Measurements from ENCODE around the gene PDXK.

PDXK gene

DNA sequence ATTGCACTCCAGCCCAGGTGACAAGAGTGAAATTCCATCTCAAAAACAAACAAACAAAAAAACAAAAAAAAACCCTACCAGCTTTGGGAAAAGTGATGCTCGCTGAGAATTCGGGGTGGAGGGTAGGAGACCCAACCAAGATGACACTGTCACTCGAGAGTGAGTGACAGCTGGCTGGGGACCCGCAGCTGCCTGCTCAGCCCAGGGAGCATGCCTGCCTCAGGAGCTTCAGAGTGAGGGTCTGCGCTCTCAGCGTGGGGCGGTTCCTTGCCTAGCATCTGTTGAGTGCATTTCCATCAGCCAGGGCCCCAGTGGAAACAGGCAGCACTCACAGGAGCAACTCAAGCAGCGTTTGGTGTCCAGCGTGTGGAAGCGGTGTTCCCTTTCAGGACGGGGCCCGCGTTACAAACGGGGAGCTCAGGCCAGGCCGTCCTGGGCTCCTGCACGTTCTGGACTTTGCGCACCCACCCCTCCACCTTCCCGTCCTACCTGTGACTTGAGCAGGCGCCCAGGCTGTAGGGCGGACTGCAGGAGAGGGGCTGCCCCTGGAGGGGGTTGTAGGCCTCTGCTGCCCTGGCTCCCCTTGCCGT, 51.2 kb downstream of the PDXK start:
- TF ChIP-seq CTCF (IDR thresholded peaks at IDR 0.05; ENCODE audit: control extremely low read depth, extremely low read depth, low read depth, missing control alignments), result no peak
- no peak for DNase-seq (ENCODE audit: extremely low spot score)
- ChIA-PET POLR2A (no interaction called here), CTCF (interaction anchor here (1.0 to 2.3 kb wide), 5 partner anchors 11 to 206 kb away, joined by 3 to 6 read pairs (median 4); partner anchors contain the start of gene RRP1)

DNA sequence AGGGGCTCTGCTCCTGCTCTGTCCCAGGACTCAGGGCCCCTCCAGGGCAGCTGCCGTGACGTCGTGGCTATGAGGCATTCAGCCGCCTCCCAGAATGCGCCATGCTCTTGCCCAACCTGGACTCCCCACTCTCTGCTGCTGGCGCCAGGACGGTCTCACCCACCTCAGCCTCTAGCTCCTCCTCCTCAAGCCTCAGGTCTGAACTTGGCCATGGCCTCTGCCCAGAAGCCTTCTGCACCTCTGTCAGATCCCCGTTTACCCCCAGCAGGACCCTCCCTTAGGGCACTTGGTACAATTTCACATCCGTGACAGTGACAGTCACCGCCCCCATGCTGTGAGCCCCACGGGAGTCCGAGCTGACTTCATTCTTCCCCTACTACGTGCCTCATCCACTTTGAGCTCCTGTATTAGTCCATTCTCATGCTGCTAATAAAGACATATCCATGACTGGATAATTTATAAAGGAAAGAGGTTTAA, 52.3 kb downstream of the PDXK start:
- ChIA-PET POLR2A (no interaction called here), CTCF (interaction anchor here (1.0 to 3.7 kb wide), 5 partner anchors 9 to 19 kb away, joined by 3 to 16 read pairs (median 3); partner anchors contain the start of gene RRP1)
- DNase-seq (ENCODE audit: extremely low spot score), result no peak
- no peak for TF ChIP-seq CTCF (IDR thresholded peaks at IDR 0.05; ENCODE audit: control extremely low read depth, extremely low read depth, low read depth, missing control alignments)

GRCh38 chr21:43771698-43772424, 52.9 kb downstream of the PDXK start:
- ChIA-PET POLR2A (no interaction called here), CTCF (interaction anchor here (1.0 to 3.7 kb wide), 4 partner anchors 9 to 160 kb away, joined by 3 to 16 read pairs (median 3); partner anchors contain the start of gene RRP1)
- no peak for TF ChIP-seq CTCF (IDR thresholded peaks at IDR 0.05; ENCODE audit: control extremely low read depth, extremely low read depth, low read depth, missing control alignments)
- DNase-seq (ENCODE audit: extremely low spot score), result no peak

DNA sequence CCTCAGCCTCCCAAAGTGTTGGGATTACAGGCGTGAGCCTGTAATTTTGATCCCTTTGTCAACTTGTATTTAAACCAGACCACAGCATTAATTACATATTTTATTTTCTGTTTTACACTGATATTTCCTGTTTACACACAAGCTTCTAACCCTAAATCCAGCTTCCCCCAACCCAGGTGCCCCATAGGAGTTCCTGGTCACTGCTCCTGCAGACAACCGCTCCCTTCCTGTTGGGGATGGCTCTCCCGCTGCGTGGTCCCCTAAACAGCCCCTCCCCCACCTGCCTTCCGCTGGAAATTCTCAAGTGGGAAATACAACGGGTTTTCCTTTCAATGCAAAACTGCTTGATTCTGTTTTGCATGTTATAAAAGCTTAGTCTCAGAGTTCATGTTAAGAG, 53.5 kb downstream of the PDXK start:
- ChIA-PET POLR2A (no interaction called here), CTCF (interaction anchor here (1.0 to 3.7 kb wide), 4 partner anchors 8 to 159 kb away, joined by 3 to 16 read pairs (median 3); partner anchors contain the start of gene RRP1)
- TF ChIP-seq CTCF (IDR thresholded peaks at IDR 0.05; ENCODE audit: control extremely low read depth, extremely low read depth, low read depth, missing control alignments), result no peak
- no peak for DNase-seq (ENCODE audit: extremely low spot score)

DNA sequence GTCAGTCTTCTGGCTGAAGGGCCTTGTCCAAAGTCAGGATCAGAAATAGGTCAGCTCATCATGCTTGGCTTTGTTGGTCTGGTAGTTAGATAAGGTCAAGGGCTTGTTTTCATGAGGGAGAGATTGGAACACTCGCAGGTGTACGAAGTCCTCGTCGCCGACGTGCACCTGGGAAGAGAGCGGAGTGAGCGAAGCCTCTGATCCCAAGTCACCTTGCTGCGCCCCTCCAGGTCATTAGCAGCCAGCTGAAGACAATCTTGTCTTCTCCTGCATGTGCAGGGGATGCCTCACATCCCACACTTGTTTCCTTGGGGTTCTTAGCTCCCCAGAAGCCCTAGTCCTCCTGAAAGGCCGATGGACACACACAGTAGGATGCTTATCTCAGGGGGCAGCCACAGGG, 55.2 kb downstream of the PDXK start:
- POLR2A ChIA-PET, result no interaction called here
- CTCF ChIA-PET, result interaction anchor here (0.9 to 3.7 kb wide), 2 partner anchors 15 to 41 kb away, joined by 3 to 16 read pairs; partner anchors contain the start of gene RRP1
- DNase-seq (ENCODE audit: extremely low spot score), result no peak
- TF ChIP-seq CTCF (IDR thresholded peaks at IDR 0.05; ENCODE audit: control extremely low read depth, extremely low read depth, low read depth, missing control alignments), result no peak

DNA sequence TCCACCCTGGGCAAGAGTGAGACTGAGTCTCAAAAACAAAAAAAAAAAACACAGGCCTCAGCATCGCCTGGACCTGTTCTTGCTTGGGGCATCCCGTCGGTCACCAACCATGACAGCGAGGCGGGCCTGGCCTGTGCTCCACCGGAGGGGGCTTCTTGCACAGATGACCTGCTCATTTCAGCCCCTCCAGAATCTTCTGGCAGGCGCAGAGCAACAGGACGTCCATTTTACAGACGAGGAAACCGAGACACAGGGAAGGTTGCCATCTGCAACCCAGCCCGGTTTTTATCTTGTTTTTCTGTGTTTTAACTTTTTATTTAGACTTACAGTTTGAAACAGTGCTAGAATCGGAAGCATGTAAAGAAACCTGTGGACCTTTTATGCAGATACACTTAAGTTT, 56.3 kb downstream of the PDXK start:
- no peak for DNase-seq (ENCODE audit: extremely low spot score)
- CTCF ChIA-PET, result no interaction called here
- no peak for TF ChIP-seq CTCF (IDR thresholded peaks at IDR 0.05; ENCODE audit: control extremely low read depth, extremely low read depth, low read depth, missing control alignments)
- POLR2A ChIA-PET, result no interaction called here

Data from GM10248 (cell line).